Astrocyte (in vitro differentiated cells and primary cell): ENCODE data around the gene LRIT2. TPM values are rescaled to one million over a fixed set of nuclear protein-coding genes. Genes with fewer than 3 reads are reported as not detected.

Source experiments
- DNase-seq: peaks from one replicate; pipeline ENCODE4 v3.0.0-alpha.2; 2010; ENCODE audit warnings: low read depth
- FAIRE-seq: peaks from 2 replicates; lab custom pipeline; 2011; peaks lifted over from hg19 to GRCh38; lab: Jason Lieb, UNC
- H2AFZ ChIP-seq: 2 replicates; pipeline ENCODE4 v1.6.0; 2012; ENCODE audit warnings: low read depth, low read length, inconsistent platforms
- H3K27ac ChIP-seq: 2 replicates; pipeline ENCODE4 v1.5.1; 2011; ENCODE audit warnings: low read depth, low read length, inconsistent platforms
- H3K27me3 ChIP-seq: 2 replicates; pipeline ENCODE4 v1.6.0; 2011; ENCODE audit warnings: low read length, inconsistent platforms; ENCODE audit not compliant: insufficient read depth
- H3K36me3 ChIP-seq: 2 replicates; pipeline ENCODE4 v1.5.1; 2011; ENCODE audit warnings: low read length, inconsistent platforms; ENCODE audit not compliant: insufficient read depth
- H3K4me1 ChIP-seq: 2 replicates; pipeline ENCODE4 v1.5.1; 2011; ENCODE audit warnings: low read length, inconsistent platforms; ENCODE audit not compliant: insufficient read depth
- H3K4me2 ChIP-seq: 2 replicates; pipeline ENCODE4 v1.6.0; 2012; ENCODE audit warnings: low read length, inconsistent platforms
- H3K4me3 ChIP-seq: 2 replicates; pipeline ENCODE4 v1.5.1; 2011; ENCODE audit warnings: low read depth, mild to moderate bottlenecking, low read length, inconsistent platforms; ENCODE audit not compliant: insufficient read depth
- H3K79me2 ChIP-seq: 2 replicates; pipeline ENCODE4 v1.6.0; 2012; ENCODE audit warnings: mild to moderate bottlenecking, low read length, inconsistent platforms; ENCODE audit not compliant: insufficient read depth
- H3K9ac ChIP-seq: 2 replicates; pipeline ENCODE4 v1.6.0; 2012; ENCODE audit warnings: mild to moderate bottlenecking, low read length, inconsistent platforms
- H3K9me3 ChIP-seq: 2 replicates; pipeline ENCODE4 v1.5.1; 2012; ENCODE audit warnings: low read depth, mild to moderate bottlenecking, low read length, inconsistent platforms; ENCODE audit not compliant: insufficient read depth
- H4K20me1 ChIP-seq: 2 replicates; pipeline ENCODE4 v1.6.0; 2012; ENCODE audit warnings: low read length, inconsistent platforms; ENCODE audit not compliant: insufficient read depth
- H3K27ac Mint-ChIP-seq: one replicate; pipeline ENCODE4 v1.8.0; 2021; ENCODE audit warnings: mild to moderate bottlenecking, mixed read lengths; ENCODE audit not compliant: unreplicated experiment
- H3K27me3 Mint-ChIP-seq: one replicate; pipeline ENCODE4 v1.8.0; 2021; ENCODE audit warnings: low read depth, mixed read lengths; ENCODE audit not compliant: unreplicated experiment
- H3K36me3 Mint-ChIP-seq: one replicate; pipeline ENCODE4 v1.8.0; 2021; ENCODE audit warnings: low read depth, mixed read lengths; ENCODE audit not compliant: unreplicated experiment
- H3K4me1 Mint-ChIP-seq: one replicate; pipeline ENCODE4 v1.8.0; 2021; ENCODE audit warnings: low read depth, mixed read lengths; ENCODE audit not compliant: unreplicated experiment
- H3K4me3 Mint-ChIP-seq: one replicate; pipeline ENCODE4 v1.8.0; 2021; ENCODE audit warnings: mild to moderate bottlenecking, moderate library complexity, mixed read lengths; ENCODE audit not compliant: unreplicated experiment
- H3K9me3 Mint-ChIP-seq: one replicate; pipeline ENCODE4 v1.8.0; 2021; ENCODE audit warnings: mild to moderate bottlenecking, mixed read lengths; ENCODE audit not compliant: unreplicated experiment
- CTCF ChIP-seq: IDR thresholded peaks from 2 replicates; pipeline ENCODE4 v1.5.1; 2011; ENCODE audit warnings: low read depth, mild to moderate bottlenecking, inconsistent platforms, low read length, moderate library complexity; ENCODE audit not compliant: insufficient read depth
- EZH2 ChIP-seq: IDR thresholded peaks from 2 replicates; pipeline ENCODE4 v1.6.1; 2012; ENCODE audit warnings: mild to moderate bottlenecking, low read length, inconsistent platforms; ENCODE audit not compliant: insufficient read depth
- total RNA-seq: library from RNA; stranded (reverse); gene quantifications from 2 replicates; pipeline ENCODE4 v1.2.1, GENCODE V29; 2021

LRIT2 gene
- total RNA-seq, 1 donor from 2014 or later: not detected

- TF ChIP-seq CTCF (no peak), EZH2 (no peak)
- Histone ChIP-seq H3K36me3 (no peaks in the 10 kb centered on the region), H3K4me3 (no peak overlapping the region), H3K4me2 (no peak overlapping the region), H3K79me2 (no peaks in the 10 kb centered on the region), H3K4me1 (no peaks in the 10 kb centered on the region), H3K27ac (no peak overlapping the region), H3K9me3 (no peaks in the 10 kb centered on the region), H2AFZ (no peak overlapping the region), H4K20me1 (no peaks in the 10 kb centered on the region), H3K9ac (no peak overlapping the region), H3K27me3 (no peaks in the 10 kb centered on the region)
- FAIRE-seq (no peak), DNase-seq (no peak)
- Mint-ChIP-seq H3K4me3 (no peak overlapping the region), H3K9me3 (no peaks in the 10 kb centered on the region), H3K27ac (no peak overlapping the region), H3K36me3 (no peaks in the 10 kb centered on the region), H3K27me3 (peaks cover 54% of the 10 kb centered on the region), H3K4me1 (no peaks in the 10 kb centered on the region)
These were observed 1.3 kb upstream of the LRIT2 start for GRCh38 chr10:84226616-84227015.

GRCh38 chr10:84224411-84225028, 824 bp downstream of the LRIT2 start:
- H3K4me2 ChIP-seq: no peak overlapping the region
- no peaks in the 10 kb centered on the region for H3K4me1 ChIP-seq
- Mint-ChIP-seq H3K4me1 (no peaks in the 10 kb centered on the region), H3K27ac (no peak overlapping the region), H3K27me3 (peaks cover 46% of the 10 kb centered on the region), H3K9me3 (no peaks in the 10 kb centered on the region), H3K4me3 (no peak overlapping the region), H3K36me3 (no peaks in the 10 kb centered on the region)
- FAIRE-seq: no peak
- no peak overlapping the region for H2AFZ ChIP-seq
- no peaks in the 10 kb centered on the region for H3K9me3 ChIP-seq
- TF ChIP-seq CTCF: no peak
- no peak for TF ChIP-seq EZH2
- DNase-seq: no peak
- H3K36me3 ChIP-seq: no peaks in the 10 kb centered on the region
- no peak overlapping the region for H3K27ac ChIP-seq
- H3K79me2 ChIP-seq: no peaks in the 10 kb centered on the region
- no peaks in the 10 kb centered on the region for H3K27me3 ChIP-seq
- H3K9ac ChIP-seq: no peak overlapping the region
- H3K4me3 ChIP-seq: no peak overlapping the region
- no peaks in the 10 kb centered on the region for H4K20me1 ChIP-seq

GRCh38 chr10:84221916-84222315, 3.4 kb downstream of the LRIT2 start:
- Histone ChIP-seq H2AFZ (no peak overlapping the region), H3K4me2 (no peak overlapping the region), H3K4me1 (no peaks in the 10 kb centered on the region), H3K27ac (no peak overlapping the region), H3K9ac (no peak overlapping the region), H4K20me1 (no peaks in the 10 kb centered on the region), H3K27me3 (no peaks in the 10 kb centered on the region), H3K79me2 (no peaks in the 10 kb centered on the region), H3K36me3 (no peaks in the 10 kb centered on the region), H3K9me3 (no peaks in the 10 kb centered on the region), H3K4me3 (no peak overlapping the region)
- Mint-ChIP-seq H3K27me3 (peaks cover 43% of the 10 kb centered on the region), H3K4me1 (no peaks in the 10 kb centered on the region), H3K4me3 (no peak overlapping the region), H3K9me3 (no peaks in the 10 kb centered on the region), H3K36me3 (no peaks in the 10 kb centered on the region), H3K27ac (no peak overlapping the region)
- DNase-seq (no peak), FAIRE-seq (no peak)
- no peak for TF ChIP-seq CTCF
